ENCODE results near the gene SPAG9.
A peak's percentile ranks its signal among the peaks of the same experiment; 100 is the strongest.
"Not testable (repeated sequence)": the region's sequence is repeated elsewhere in the genome, so short reads cannot be mapped to it uniquely, and the experiment has no call there.

SPAG9 gene

DNA sequence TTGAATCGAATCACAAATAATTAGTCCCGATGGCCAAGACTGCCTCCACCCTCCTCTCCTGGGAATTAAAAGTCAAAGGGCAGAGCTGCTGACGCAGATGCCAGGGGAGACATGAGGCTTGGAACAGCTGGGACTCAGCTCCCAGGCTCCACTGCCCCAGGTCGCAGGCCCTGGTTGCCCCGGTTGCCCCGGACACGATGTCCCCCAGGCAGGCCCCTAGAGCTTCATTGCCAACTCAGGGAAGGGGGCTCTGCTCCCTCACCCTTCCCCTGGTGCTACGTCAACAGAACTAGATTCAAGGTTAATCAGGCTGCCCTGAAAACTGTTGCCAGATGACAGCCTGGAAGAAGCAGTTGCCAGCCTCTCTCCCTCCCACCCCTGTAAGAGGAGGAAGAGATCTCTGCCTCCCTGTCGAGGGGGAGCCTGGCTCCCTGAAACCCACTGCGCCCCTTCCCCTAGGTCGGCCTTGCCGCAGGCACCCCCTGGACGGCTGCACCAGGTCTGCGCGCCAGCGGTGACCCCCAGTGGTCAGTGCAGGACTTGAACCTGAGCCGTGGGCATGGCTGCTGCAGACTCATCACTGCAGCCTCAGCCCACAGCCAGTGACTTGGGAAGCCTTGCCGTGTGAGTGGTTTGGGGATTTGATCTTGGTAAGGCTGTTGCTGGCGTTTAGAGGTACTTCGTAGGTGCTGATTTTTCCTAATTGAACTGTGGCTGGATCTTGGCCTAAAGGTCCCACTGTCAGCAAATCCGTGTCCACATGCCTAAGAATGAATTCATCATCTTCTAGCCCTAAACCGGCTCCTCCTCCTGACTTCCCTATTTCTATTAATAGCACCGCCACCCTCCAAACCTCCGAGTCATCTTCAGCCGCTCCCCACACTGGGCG, 170.4 kb downstream of the SPAG9 start:
- DNase-seq: peak; percentile 79

DNA sequence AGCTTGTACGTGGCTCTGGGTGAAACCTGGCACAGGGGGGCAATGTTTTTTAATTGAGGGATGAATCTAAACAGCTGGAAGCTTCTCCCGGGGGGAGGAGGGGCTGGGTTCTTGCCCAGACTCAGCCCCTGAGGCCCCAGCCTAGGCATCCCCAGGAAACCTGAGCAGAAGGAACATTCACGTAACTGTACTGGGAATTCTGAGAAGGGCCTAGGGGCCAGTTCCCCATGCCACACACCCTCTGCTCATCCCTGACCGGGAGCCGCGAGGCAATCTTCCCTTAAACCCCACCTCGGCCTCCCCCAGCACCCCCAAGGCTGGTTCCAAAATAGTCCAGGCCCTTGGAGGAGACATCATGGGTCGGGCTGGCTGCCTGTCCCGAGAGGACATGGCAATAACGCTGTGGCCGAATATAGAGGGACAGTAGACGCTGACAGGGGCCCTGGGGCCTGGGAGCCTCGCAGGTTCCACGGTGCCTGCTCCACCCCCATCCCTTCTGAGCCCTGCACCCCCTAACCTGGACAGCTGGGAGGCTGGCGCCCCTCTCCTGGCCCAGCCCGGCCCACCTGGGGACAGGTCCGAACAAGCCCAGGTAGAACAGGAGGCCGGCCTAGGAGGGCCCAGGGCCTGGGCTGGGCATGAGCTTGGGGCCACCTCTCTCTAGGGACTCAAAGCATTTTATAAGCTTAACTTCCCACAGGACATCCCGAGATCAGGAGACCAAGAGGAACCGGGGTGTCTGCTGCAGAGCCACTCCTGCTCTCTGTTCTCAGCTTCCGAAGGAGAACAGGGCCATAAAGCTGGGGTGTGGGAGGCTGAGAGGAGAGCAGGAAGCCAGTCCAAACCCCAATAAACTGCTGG, 171.3 kb downstream of the SPAG9 start:
- DNase-seq: no peak

DNA sequence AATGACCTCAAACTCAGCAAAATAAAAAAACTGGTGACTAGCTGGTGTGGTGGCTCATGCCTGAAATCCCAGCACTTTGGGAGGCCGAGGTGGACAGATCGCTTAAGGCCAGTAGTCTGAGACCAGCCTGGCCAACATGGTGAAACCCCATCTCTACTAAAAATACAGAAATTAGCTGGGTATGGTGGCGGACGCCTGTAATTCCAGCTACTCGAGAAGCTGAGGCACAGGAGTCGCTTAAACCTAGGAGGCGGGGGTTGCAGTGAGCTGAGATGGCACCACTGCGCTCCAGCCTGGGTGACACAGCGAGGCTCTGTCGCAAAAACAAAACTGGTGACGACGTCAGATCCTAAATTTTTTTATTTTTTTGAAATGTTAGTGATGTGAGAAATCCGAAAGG, 172.0 kb downstream of the SPAG9 start:
- no peak for DNase-seq

DNA sequence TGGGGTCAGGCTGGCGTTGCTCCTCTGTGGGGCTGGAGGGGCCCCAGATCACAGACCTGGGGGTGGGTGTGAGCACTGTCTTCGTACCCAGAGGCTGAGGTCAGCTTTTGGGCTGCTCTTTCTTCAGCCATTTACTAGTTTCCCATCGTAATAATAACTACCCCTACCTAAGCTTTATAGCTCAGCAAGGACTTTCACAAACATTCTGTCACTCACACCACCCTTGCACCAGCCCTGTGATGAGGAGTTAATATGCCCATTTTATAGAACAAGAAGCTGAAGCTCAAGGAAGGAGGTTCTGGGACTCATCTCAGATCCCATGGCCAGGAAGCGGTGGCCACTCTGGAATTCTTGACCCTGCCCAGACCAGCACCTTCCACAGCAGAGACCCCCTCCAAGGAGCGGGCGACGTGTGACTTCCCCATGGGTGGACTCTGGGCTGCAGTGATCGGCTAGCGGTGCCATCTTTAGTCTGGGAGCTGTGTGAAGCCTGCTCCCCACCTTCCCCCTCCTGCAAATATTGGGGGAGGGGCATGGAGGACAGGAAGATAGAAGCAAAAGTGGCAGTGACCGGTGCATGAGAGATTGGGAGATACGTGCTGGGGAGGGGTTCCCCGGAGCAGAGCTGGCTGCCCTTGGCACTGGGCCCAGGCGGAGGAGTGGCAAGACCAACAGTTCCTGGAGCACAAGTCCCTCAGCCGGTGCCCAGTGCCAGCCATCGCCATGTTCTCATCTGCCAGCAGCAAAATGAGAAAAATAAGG, 172.7 kb downstream of the SPAG9 start:
- DNase-seq: no peak

DNA sequence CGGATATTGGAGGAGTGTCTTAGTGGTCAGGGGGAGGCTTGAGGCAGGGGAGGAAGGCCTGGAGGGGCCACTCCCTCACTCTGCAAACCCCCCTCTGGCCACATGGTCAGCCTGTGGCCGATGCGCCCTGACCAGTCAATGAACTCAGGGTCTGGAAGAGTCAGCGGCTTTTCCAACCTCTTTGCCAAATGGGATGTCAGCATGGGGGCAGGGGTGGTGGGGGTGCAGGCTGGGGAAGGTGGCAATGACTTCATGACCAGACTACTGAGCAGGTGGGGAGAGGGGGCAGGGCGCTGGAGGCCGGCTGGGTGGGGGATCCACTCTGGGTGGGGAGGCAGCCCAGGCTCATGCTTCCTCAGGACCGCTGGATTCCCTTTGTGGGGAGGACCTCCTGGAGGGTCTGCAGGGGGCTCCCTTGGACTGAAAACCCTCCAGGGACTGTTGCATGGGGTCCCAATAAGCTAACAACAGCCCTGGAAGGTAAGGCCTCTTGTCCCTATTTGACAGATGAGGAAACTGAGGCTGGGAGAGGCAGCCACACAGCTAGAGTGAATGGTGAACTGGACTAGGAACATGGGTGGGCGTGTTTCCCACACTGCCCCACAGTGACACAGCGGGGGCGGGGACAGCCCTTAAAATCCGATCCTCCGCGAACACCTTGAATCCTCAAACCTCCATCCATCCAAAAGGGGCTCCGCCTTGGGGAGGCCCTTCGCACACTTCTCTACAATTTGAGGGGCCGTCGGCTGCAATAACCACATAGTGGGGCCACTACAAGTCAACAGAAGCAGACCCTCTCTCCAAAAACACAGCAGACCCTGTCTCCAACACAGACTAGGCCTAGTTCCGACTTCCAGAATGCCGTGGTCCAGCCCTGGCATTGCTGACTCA, 173.5 kb downstream of the SPAG9 start:
- DNase-seq: no peak

DNA sequence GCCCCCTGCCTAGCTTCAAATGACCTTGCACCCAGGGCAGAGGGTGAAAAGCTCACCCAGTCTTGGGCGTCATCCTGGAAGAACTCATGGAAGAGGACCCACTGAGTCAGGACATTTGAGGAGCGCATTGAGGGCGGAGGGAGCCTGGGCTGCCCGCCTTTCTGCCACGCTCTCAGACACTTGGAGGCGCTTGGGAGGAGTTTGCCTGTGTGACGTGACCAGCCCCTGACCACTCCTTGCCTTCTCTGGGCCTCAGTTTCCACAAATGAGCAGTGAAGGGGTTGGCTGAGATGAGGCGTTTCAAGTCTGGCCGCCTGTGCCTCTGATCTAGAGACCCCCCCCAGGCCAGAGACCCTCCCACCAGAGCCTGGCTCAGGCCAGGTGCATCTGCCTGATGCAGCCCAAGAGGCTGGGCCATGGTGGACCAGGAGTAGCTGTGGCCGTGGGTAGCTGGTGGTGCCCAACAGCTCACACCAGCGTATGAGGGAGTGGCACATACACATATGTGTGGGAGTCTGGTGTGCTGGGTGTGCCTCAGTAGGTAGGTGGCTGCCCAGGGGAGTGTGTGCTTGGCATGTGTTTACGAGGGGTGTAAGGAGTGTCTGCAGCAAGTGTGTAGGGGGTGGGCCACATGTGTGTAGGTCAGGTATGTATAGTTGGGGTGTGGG, 174.3 kb downstream of the SPAG9 start:
- no peak for DNase-seq

DNA sequence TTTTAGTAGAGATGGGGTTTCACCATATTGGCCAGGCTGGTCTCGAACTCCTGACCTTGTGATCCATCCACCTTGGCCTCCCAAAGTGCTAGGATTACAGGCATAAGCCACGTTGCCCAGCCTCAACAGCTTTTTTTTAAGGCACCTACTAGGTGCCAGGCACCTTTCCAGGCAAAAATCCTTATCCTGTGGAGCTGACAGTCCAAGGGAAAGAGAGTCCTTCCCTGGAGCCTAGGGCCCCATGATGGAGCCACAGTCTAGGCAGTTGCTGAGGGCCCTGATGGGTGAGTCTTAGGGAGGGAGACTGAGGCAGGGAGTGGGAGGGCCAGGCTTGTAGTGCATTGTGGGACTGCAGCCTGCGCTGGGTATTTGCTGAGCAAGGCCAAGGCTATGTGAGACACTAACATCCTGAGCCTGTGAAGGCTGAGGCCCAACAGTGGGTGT, 174.9 kb downstream of the SPAG9 start:
- DNase-seq: no peak

DNA sequence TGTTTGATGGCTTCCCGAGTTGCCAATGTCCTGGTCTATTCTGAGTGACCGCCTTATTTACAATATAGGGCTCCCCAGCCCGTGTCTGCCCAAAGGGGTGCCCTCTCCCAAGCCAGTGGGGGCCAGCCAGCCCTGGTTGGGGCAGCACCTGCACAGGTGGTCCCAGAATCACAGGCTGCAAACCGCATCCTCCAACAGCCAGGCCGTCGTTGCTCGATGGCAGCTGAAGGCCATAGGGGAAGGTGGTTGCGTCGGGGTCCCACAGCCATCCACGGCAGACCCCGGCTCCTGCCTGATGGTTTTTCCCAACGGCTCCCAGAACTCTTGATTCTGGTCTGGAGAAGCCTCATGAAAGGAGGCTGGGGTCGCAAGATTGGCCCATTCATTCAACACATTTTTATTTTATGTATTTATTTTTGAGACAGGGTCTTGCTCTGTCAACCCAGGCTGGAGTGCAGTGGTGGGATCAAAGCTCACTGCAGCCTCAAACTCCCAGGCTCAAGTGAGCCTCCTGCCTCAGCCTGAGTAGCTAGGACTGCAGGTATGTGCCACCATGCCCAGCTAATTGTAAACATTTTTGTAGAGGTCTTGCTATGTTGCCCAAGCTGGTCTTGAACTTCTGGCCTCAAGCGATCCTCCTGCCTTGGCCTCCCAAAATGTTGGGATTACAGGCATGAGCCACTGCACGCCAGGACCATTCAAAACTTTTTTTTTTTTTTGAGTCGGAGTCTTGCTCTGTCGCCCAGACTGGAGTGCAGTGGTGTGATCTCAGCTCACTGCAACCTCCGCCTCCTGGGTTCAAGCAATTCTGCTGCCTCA, 175.6 kb downstream of the SPAG9 start:
- no peak for DNase-seq

DNA sequence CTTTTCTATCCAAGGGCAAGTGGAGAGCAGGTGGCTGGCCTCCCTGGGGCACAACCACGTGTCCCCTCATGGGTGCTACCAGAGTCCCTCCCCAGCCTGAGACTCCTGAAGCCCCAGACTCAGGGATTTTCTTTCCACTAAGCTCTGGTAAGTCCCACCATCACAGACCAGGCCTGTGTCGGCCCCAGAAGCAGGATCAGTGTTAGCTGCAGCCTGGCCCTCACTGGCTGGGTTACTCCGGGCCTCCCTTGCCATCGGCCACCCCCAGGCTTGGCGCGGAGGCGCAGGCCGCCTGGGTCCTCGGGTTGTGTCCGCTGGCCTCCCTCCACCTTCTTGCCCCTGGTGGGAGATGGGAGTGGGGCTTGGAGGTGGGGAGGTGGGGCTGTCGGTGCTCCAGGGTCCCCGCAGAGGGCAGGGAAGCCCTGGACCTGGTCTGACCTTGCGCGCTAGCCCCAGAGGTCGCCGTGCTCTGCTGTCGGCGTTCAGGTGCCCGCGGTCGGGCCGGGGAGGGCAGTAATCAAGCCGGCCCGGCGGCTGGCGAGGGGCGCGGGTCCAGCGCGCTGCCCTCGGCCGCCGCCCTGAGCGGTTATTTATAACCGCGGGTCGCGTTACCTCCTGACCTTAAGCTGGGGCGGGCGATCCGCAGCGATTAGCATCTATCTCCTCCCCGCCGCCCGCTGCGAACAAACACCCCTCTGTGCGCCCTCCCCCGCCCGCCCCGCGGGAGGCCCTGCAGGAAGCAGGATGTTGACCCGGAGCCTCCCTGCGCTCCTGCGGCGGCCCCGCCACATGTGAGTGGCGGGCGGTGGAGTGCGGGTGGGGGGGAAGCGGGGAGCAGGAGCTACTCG, 176.4 kb downstream of the SPAG9 start:
- peak; percentile 90 for DNase-seq

DNA sequence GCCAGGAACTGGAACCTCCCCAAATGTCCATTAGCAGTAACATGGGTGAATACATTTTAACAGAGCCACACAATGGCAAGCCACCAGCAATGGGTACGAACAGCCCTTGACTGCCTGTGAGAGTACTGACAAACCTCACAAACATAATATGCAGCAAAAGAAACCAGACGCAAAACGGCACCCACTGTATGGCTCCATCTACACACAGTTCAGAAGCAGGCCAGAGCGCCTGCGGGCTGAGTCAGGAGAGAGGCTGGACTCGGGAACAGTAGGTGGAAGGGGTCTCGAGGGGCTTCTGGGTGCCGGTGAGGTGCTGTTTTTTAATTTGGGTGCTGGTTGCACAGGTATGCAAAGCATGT, 177.1 kb downstream of the SPAG9 start:
- DNase-seq: peak; percentile 38

DNA sequence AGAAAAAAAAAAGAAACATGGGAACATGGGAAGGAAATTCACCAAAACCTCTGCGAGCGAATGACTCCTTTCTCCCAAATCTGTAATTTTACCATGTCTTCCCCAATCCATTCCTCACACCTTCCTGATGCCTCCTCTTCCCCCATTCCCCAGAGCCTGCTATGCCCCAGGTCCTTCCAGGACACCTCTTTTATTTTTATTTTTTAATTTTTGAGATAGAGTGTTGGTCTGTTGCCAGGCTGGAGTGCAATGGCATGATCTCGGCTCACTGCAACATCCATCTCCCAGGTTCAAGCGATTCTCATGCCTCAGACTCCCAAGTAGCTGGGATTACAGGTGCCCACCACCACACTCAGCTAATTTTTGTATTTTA, 179.0 kb downstream of the SPAG9 start:
- not testable (repeated sequence) for DNase-seq

DNA sequence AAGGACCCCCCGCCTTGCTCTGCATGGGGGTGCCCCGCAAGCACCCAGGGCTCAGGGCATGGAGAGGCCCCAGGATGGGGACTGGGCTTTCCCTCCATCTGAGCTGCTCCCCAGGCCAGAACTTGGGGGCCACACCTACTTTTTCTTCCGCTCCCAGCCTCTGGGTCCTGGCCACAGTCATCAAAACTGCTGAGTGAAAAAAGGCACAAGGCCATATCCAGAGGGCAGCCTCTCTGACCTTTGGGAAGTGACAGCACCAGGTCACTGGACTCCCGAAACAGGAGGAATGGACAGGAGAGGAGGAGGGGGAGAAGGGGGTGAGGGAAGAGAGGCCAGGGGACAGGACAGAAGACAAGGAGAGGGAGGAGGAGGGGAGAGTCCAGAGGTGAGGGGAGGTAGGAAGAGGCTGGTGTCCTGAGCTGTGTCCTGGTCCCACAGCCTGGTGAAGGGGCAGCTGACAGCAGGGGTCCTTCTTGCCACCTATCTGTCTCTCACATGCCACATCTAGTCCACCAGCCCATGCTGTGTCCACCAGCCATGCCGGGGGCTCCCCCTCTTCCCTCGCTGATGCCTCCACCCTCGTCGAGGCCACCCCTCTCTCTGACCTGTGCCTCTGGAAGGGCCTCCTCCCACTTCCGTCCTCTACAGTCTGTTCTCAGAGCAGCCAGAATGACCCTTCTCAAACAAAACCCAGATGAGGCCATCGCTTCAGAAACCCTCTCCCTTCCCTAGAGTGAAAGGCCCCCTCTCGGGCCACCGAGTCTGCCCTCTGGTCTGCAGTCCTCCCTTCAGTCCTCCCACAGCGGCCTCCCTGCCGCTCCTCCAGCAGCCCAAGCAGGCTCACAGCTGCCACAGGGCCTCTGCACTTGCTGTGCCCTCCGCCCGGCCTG, 180.6 kb downstream of the SPAG9 start:
- DNase-seq: no peak

DNA sequence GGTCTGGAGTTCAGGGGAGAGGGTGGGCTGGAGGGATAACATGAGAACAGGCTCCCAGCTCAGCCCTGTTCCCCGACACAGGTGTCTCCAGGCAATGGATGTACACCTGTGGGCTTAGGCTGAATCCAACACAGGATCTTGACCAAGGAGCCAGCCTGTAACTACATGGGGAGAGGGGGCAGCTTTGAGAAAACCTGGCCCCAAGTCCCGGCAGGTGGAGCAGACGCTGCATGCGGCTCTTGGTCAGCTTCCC, 181.2 kb downstream of the SPAG9 start:
- DNase-seq: no peak

DNA sequence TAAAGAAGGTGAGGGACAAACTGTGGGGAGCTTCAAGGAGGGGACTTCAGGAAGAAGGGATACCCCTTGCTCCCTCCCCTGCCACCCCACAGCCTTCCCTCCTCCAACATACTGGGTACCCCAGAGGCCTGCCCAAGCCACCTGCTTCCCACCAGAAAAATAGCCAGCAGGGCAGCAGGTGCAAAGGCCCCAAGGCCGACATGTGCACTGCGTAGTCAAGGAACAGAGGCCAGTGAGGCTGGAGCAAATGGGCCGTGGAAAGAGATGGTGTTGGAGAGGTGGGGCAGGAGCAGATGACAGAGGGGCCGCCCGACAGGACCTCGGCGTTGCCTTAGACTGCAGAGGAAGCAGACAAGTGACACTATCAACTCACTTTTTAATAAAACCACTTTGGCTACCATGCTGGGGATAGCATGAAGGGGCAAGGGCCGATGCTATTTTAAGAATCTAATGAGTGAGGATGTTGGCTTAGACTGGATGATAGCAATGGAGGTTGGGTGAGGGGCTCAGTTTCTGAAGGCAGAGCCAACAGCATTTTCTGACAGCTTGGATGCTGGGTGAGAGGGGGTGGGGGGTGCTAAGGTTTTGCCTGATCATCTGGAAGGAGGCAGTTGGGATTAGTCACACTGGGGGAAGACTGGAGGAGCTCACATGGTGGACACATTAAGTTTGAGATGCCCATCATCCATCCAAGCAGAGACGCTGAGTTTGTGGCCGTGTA, 181.7 kb downstream of the SPAG9 start:
- no peak for DNase-seq

DNA sequence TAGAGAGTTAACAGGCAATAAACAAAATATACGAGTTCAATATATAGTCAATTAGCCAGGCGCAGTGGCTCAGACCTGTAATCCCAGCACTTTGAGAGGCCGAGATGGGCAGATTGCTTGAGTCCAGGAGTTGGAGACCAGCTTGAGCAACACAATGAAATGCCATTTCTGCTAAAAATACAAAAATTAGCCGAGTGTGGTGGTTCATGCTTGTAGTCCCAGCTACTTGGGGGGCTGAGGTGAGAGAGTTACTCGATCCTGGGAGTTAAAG, 184.7 kb downstream of the SPAG9 start:
- no peak for DNase-seq

DNA sequence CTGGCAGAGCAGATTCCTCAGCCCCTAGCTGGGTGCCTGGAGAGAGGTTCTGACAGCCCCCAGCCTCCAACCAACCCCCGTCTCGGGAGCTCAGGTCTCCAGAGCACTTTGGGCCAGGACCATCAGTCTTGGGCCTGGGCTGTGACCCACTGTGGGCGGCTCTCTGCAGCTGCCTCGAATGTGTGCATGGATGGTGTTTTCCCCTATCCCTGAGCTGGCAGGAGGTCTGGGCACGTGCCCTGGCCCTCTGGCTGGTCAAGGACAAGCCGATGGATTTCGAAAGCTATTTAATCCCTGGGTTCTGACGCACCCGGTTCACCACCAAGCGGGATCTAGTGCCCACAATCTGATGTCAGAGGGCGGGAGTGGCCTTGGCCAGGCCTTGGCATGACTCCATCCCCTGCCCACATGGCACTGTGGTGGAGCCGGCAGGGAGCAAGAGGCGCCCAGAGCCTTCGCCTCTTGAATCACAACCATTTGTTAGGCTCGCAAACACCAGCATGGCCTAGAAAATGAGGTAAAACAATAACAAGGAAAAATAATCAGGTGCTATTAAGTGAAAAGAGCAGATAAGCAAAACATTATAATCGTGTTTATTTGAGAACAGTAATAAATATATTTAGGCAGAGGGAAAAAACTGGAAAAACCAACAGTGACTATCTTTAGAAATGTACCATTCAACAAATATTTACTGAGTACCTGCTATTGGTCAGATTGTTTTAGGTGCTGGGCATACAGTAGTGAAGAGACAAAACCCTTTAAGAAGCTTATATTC, 185.3 kb downstream of the SPAG9 start:
- DNase-seq: no peak

DNA sequence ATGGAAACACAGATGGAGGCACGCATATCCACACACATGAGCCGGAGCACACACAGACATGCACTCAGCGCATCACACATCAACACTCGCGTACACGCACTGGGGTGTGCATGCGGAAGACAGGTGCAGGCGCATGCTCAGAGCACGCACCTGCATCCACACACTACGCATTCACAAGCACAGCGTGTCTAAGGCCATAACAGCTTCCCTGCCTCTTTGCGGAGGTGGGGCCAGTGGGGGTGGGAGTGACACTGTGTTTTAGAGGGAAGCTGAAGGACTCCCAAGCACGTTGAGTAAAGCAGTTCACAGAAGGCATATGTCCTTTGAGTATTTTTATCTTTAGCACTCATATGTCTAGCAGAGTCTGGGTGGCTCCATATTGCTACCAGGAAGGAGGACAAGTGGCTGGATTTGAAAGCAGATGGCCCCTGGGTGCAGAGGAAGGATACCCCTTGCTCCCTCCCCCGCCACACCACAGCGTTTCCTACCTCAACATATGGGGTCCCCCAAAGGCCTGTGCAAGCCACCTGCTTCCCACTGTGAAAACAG, 185.9 kb downstream of the SPAG9 start:
- no peak for DNase-seq

Data from CD4-positive, alpha-beta T cell treated with Interleukin-17A for 4 hours (primary cell).